Esophagus muscularis mucosa (tissue), 4 donors: ENCODE data around the gene ASF1B. TPM values are rescaled to one million over a fixed set of nuclear protein-coding genes. Genes with fewer than 3 reads are reported as not detected.

Experiments
- DNase-seq: peaks from one replicate; pipeline ENCODE4 v3.0.0-alpha.2; 2017; ENCODE audit errors: extremely low spot score
- H3K27ac ChIP-seq, 4 donors: fragments of 200-600 bp; sonication (generic); replicated peaks in 1 of 4; 1 replicate in 3 of 4; 2 replicates in 1 of 4; pipeline ENCODE4 v1.5.1; 2016 to 2019; ENCODE audit warnings: mild to moderate bottlenecking in 1 of 4
- H3K27me3 ChIP-seq, 4 donors: fragments of 200-600 bp; sonication (generic); one replicate each; pipeline versions ENCODE4 v1.5.1 to v1.6.0; 2016 to 2019
- H3K36me3 ChIP-seq, 4 donors: fragments of 200-600 bp; sonication (generic); one replicate each; pipeline ENCODE4 v1.5.1; 2016 to 2019
- H3K4me1 ChIP-seq, 4 donors: fragments of 200-600 bp; sonication (generic); one replicate each; pipeline ENCODE4 v1.5.1; 2016 to 2019
- H3K4me3 ChIP-seq, 4 donors: fragments of 200-600 bp; sonication (generic); 1 replicate in 2 of 4; 2 replicates in 2 of 4; pipeline ENCODE4 v1.5.1; 2016 to 2019; ENCODE audit warnings: mild to moderate bottlenecking in 4 of 4, moderate library complexity in 1 of 4
- H3K9me3 ChIP-seq, 4 donors: fragments of 200-600 bp; sonication (generic); 1 replicate in 3 of 4; 2 replicates in 1 of 4; pipeline ENCODE4 v1.5.1; 2016 to 2019
- CTCF ChIP-seq, 3 experiments: fragments of 200-600 bp in 2 of 3; fragments of 450-650 bp in 1 of 3; sonication (generic) in 2 of 3; IDR thresholded peaks; one replicate each; pipeline ENCODE4 v1.5.1; 2017 to 2019; ENCODE audit warnings: antibody characterized with exemption in 3 of 3, mild to moderate bottlenecking in 2 of 3, moderate library complexity in 1 of 3
- EP300 ChIP-seq: sonication (generic); formaldehyde crosslinking; IDR thresholded peaks from one replicate; pipeline ENCODE4 v1.6.1; 2017; ENCODE audit warnings: antibody characterized with exemption
- POLR2A ChIP-seq: fragments of 450-650 bp; IDR thresholded peaks from one replicate; pipeline ENCODE4 v1.6.1; 2017; ENCODE audit warnings: antibody characterized with exemption, moderate library complexity, mild to moderate bottlenecking, low read depth
- POLR2AphosphoS5 ChIP-seq, 2 donors: sonication (generic); formaldehyde crosslinking; IDR thresholded peaks; one replicate each; pipeline ENCODE4 v1.6.1; 2017; ENCODE audit warnings: antibody characterized with exemption in 2 of 2
- WGBS: methylation state at CpG from one replicate; pipeline ENCODE4 v1.1.5; 2018; 5-methylcytosine and 5-hydroxymethylcytosine counted together
- intact Hi-C: fragments of 100-400 bp; cut with DNase I; formaldehyde crosslinking; loops from one replicate; pipeline ENCODE4 v1.15.1; 2023
- total RNA-seq, 4 donors: library from RNA; depleted of rRNA; stranded (reverse); fragments of >200 nt; gene quantifications; one replicate each; pipeline versions ENCODE4 v1.1.0 to v1.2.1, GENCODE V29; 2016

ASF1B gene
- total RNA-seq, 4 donors from 2014 or later, result 0.63 to 1.3 (median 0.65) TPM; not detected in 1

DNA sequence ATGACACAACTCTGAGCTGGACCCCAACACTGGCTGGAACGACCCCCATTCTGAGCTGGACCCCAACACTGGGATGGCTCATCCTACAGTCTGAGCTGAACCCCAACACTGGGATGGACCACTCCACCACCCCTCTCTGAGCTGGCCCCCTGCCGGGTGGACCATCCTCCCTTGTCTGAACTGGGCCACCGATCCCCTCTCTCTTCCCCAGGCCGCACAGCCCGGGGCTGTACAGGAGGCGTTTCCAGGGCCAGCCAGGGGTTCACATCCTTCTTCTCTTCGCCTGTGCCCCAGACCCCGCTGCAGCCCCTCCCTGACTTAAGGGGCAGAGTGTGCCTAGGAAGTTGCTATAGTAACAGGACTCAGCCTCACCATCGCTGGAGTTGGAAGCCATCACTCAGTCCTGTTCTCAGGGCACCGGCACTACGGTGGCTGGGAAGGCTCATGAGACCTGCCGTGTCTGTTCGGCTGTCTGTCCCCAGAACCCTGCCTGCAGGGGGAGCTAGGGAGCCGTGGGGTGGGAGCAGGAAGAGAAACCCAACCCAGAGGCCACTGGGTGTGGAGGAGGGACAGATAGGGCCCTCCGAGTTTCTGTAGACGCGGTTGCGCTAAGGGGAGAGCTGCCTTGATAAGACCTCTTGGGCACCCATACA, 22.5 kb downstream of the ASF1B start:
- H3K4me1 ChIP-seq, result peaks cover 68 to 86% (median 81%) of the 10 kb centered on the region in 4 donors
- TF ChIP-seq EP300, result no peak
- no peak for TF ChIP-seq POLR2AphosphoS5 (IDR thresholded peaks at IDR 0.05)
- TF ChIP-seq CTCF (IDR thresholded peaks at IDR 0.05), result peak in 1 of 3 experiments; percentile 26
- peaks cover 0 to 5% (median 0%) of the 10 kb centered on the region in 4 donors for H3K36me3 ChIP-seq
- peak overlapping the region; percentile 86 to 100 (median 98) for H3K27ac ChIP-seq
- H3K9me3 ChIP-seq, result no peaks in the 10 kb centered on the region
- peak overlapping the region in 1 of 4 donors; percentile 34 for H3K4me3 ChIP-seq
- no peaks in the 10 kb centered on the region for H3K27me3 ChIP-seq
- intact Hi-C loops, result no loop called here
- DNase-seq, result no peak
- 85% methylated on average over 18 of the region's 18 CpGs for WGBS

- Histone ChIP-seq H3K4me1 (peaks cover 69 to 89% (median 82%) of the 10 kb centered on the region in 4 donors), H3K4me3 (peak overlapping the region; percentile 33 to 42 (median 34)), H3K27me3 (no peaks in the 10 kb centered on the region), H3K9me3 (no peaks in the 10 kb centered on the region), H3K27ac (peak overlapping the region; percentile 86 to 100 (median 98)), H3K36me3 (peaks cover 0 to 5% (median 0%) of the 10 kb centered on the region in 4 donors)
- DNase-seq, result no peak
- 26% methylated on average over 11 of the region's 12 CpGs for WGBS
- no peak for TF ChIP-seq POLR2AphosphoS5 (IDR thresholded peaks at IDR 0.05)
- no peak for TF ChIP-seq POLR2A
- no peak for TF ChIP-seq CTCF (IDR thresholded peaks at IDR 0.05)
- intact Hi-C loops, result no loop called here
Measured at GRCh38 chr19:14112809-14113385, 23.5 kb downstream of the ASF1B start.

- intact Hi-C loops, result no loop called here
- 87% methylated on average over 5 of the region's 12 CpGs for WGBS
- Histone ChIP-seq H3K9me3 (no peaks in the 10 kb centered on the region), H3K36me3 (peaks cover 0 to 6% (median 3%) of the 10 kb centered on the region in 4 donors), H3K4me1 (peaks cover 73 to 95% (median 89%) of the 10 kb centered on the region in 4 donors), H3K27ac (peak overlapping the region; percentile 86 to 100 (median 98)), H3K27me3 (no peaks in the 10 kb centered on the region), H3K4me3 (peak overlapping the region; percentile 33 to 42 (median 34))
- no peak for TF ChIP-seq CTCF (IDR thresholded peaks at IDR 0.05)
- no peak for TF ChIP-seq POLR2A
- TF ChIP-seq EP300, result no peak
- no peak for TF ChIP-seq POLR2AphosphoS5 (IDR thresholded peaks at IDR 0.05)
- DNase-seq, result no peak
Measured at GRCh38 chr19:14112051-14112808, 24.2 kb downstream of the ASF1B start.

DNA sequence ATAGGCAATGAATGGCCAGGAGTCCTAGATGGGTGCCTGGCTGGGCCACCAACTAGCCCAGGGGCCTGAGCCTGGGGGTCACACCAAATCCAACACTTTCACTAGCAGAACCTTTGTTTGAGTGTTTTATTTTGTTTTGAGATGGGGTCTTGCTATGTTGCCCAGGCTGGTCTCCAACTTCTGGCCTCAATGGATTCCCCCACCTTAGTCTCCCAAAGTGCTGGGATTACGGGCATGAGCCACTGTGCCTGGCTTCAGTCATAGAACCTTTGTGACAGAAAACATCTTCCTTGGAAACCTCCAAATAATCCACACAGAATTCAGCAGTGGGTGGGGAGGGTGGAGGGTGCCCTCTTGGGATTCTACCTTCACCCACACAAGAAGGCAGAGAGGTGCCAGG, 24.9 kb downstream of the ASF1B start:
- Histone ChIP-seq H3K27me3 (no peaks in the 10 kb centered on the region), H3K27ac (peak overlapping the region; percentile 86 to 100 (median 98)), H3K4me3 (no peak overlapping the region), H3K9me3 (no peaks in the 10 kb centered on the region), H3K4me1 (peaks cover 70 to 94% (median 90%) of the 10 kb centered on the region in 4 donors), H3K36me3 (peaks cover 6 to 13% (median 10%) of the 10 kb centered on the region in 4 donors)
- TF ChIP-seq POLR2AphosphoS5 (IDR thresholded peaks at IDR 0.05), result no peak
- no peak for TF ChIP-seq POLR2A
- no peak for TF ChIP-seq CTCF (IDR thresholded peaks at IDR 0.05)
- no peak for TF ChIP-seq EP300
- intact Hi-C loops, result no loop called here
- DNase-seq, result no peak
- 100% methylated on average over 1 of the region's 1 CpG for WGBS
